GM13976 (cell line): ENCODE data around the gene PARD6G.
A peak's percentile ranks its signal among the peaks of the same experiment; 100 is the strongest.

Experiments
- DNase-seq: peaks from one replicate; pipeline ENCODE4 v3.0.0; 2012; ENCODE audit warnings: low spot score
- CTCF ChIP-seq: IDR thresholded peaks from 2 replicates; pipeline ENCODE4 v1.5.1; 2012; ENCODE audit warnings: borderline replicate concordance, mild to moderate bottlenecking; ENCODE audit not compliant: insufficient read depth; ENCODE audit errors: extremely low read depth, missing control alignments, control extremely low read depth
- in situ Hi-C: fragments of 300-500 bp; cut with MboI; formaldehyde crosslinking; loops from one replicate; pipeline ENCODE4 v1.12.0; 2022; ENCODE audit warnings: low sequenced_read_pairs, mixed read lengths, inconsistent platforms; ENCODE audit not compliant: unreplicated experiment

Gene PARD6G

DNA sequence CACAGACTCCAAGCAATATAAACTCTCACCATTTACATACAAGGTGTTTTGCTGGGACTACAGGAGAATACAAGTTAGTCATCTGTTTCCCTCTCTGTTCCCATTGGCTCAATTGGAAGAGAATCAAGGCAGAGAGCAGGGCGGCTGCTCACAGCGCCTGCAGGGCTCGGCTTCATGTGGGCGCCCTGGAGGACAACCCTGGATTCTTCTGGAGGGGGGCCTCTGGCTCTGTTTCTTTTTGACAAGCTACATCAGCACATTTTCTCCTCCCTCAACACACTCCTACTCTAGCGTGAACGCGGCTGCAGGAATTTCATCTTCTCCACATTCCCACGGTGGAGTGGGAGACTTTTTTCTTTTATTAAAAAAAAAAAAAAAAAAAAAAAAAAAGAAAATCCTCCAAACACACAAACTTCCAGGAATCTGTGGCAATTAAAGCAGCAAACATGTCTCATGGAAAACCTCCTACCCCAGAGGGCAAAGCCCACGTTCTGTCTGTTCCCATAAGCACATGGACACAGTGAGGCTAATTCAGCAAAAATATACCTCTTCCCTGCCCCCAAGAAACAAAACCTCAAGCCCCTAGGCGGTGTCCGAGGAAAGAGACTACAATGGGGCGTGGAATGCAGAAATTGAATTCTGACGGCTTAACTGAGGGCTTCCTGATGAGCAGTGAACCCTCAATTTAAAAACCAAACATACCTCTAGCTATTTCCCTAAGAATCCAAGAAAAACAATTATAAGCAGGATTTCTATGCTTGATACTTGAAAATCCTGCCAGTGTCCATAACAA lies 50.6 kb downstream of the PARD6G start:
- in situ Hi-C loops: no loop called here
- DNase-seq: no peak
- no peak for TF ChIP-seq CTCF

DNA sequence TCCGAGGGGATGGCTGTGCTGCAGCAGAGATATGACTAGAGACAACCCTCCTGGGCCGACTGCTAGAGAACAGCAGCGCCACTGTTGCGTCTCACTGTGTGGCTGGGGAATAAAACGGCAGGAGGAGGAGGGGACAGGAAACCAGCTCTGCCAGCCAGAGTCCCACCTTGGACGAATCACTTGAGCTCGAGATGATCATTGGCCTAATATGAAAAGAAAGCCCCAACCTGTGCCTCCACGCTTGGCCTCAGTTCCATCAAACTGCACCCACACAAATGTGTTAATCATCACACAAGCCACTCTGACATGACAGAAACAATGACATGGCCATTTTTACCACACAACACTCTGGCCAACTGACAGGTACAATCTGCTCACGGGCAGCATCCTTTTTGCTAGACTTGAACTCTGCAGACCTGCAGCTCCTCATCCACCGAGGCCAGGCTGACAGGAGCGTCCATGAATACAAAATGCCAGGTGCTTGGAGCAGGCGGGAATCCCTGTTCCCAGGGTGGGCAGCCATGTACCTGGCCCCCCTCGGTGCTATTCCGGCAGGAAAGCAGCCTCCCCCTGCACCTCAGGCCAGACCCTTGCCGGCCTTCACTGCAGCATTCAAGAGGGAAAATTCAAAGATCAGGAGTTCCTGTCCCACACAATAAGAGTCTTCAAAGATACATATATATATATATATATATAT lies 52.3 kb downstream of the PARD6G start:
- DNase-seq: peak; percentile 47
- in situ Hi-C loops: no loop called here
- no peak for TF ChIP-seq CTCF

GRCh38 chr18:80193701-80194100 lies 53.6 kb downstream of the PARD6G start:
- DNase-seq: no peak
- no peak for TF ChIP-seq CTCF
- in situ Hi-C loops: no loop called here

DNA sequence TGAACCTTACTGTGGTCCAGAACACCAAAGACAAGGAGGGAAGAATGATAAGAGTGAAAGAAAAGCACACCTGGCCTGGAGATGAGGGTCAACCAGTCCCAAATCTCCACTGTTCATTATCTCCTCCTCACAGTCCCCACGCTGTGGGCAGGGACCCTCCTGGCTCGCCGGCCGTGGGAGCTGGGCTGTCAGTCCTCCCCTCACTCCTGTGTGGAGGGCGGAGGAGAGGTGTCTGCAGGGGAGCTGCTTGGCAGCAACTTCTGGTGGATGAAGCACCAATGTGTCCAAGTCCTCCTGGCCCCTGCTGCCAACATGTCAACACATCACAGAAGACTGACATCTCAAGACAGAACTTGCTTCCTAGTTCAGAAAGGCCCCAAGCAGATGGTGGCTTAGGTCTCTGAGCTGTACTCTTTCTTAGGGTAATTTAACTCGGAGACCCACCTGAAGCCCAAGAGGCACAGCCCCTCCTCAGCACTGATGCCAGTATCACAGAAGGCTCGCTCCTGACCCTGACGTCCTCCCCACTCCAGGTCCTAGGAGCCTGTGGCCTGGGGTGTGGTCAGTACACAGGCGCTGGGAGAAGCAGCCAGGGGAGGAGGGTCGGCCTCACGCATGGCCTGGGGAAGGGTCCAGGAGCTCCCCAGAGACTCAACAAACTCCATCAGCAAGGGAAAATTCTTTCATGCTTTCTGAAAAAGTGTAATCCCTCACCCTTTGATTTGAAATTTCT lies 54.5 kb downstream of the PARD6G start:
- TF ChIP-seq CTCF: no peak
- DNase-seq: peak; percentile 32
- in situ Hi-C loops: no loop called here

DNA sequence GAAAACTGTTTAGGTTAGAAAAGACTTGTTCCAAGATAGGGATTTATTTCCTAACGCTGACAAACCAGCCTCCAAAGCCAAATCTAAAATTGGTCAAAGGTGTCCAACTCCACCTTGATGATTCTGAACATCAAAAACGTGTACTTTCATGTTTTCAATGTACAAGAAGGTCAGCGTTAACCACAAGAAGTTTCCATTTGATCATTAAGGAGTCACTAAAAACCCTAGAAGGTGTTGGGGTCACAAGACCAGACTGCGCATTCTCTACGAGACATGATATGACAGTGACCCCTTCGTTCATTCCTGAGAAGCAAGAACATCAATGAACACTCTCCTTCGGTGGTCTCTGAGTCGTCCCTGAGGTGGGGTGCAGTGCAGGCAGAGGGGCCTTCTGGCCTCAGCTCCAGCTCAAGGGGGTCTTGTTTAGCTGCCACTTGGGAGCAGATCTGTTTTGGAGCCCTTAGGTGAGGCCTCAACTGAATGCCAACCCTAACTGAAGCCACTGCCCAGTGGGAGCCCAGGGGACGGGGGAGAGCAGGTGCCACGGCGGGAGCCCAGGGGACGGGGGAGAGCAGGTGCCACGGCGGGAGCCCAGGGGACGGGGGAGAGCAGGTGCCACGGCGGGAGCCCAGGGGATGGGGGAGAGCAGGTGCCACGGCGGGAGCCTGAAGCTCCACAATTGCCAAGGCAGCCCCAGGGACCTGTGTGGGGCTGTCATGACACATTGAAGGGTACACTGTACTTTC lies 55.2 kb downstream of the PARD6G start:
- in situ Hi-C loops: no loop called here
- no peak for TF ChIP-seq CTCF
- DNase-seq: peak; percentile 32

GRCh38 chr18:80191264-80191663 lies 56.0 kb downstream of the PARD6G start:
- peak; percentile 27 for DNase-seq
- TF ChIP-seq CTCF: no peak
- in situ Hi-C loops: no loop called here
